Keratinocyte (primary cell): ENCODE measurements around the gene SKIDA1.

Source experiments
- EZH2 ChIP-seq: IDR thresholded peaks from one replicate; pipeline ENCODE4 v1.6.1; 2012; ENCODE audit warnings: inconsistent platforms, mild to moderate bottlenecking, low read length, moderate library complexity
- TF ChIP-seq, protein P1 (sequence below), 3 experiments: IDR thresholded peaks in 1 of 3; conservative IDR thresholded peaks in 1 of 3; optimal IDR thresholded peaks in 1 of 3; 2 replicates in 2 of 3; 3 replicates in 1 of 3; pipeline versions ENCODE3 to v1.5.1; 2011; ENCODE audit warnings: low read length in 3 of 3, mild to moderate bottlenecking in 3 of 3, moderate library complexity in 2 of 3, control low read depth in 1 of 3, inconsistent platforms in 1 of 3; ENCODE audit not compliant: insufficient read depth in 2 of 3; ENCODE audit errors: extremely low read depth in 1 of 3

DNA sequence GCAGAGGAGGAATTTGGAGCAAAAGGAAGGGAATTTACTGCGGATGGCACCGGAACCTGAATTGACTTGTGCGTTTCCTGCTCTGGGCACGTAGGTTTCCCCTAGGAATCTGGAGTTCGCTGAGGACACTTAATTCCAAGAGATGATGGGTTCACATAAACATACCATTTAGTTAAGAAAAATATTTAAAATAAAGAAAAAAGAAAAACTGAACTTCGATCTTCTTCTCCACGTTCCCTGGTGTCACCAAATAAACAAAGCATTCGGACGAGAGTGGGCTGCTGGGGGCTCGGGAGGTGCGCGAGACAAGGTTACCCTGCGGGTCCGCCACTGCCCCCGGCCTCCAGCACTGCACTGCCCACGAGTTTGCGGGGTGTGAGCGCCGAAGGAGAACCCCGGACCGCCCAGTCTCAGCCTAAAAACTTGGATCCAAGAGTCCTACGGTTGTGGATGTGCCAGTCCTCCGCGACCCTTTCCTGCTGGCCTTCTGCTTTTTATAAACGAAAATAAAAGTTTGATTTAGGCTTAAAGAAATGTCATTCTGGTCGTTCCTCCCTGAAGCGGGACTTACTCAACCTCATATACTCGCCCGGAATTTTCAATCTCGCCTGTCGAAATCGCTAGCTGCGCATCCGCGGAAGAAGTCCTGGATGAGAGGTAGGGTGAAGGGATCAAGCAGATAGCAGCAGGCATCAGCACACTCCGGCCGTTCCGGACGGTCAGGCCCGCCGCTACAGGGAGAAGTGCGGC lies 30.3 kb downstream of the SKIDA1 start:
- TF ChIP-seq, protein P1, sequence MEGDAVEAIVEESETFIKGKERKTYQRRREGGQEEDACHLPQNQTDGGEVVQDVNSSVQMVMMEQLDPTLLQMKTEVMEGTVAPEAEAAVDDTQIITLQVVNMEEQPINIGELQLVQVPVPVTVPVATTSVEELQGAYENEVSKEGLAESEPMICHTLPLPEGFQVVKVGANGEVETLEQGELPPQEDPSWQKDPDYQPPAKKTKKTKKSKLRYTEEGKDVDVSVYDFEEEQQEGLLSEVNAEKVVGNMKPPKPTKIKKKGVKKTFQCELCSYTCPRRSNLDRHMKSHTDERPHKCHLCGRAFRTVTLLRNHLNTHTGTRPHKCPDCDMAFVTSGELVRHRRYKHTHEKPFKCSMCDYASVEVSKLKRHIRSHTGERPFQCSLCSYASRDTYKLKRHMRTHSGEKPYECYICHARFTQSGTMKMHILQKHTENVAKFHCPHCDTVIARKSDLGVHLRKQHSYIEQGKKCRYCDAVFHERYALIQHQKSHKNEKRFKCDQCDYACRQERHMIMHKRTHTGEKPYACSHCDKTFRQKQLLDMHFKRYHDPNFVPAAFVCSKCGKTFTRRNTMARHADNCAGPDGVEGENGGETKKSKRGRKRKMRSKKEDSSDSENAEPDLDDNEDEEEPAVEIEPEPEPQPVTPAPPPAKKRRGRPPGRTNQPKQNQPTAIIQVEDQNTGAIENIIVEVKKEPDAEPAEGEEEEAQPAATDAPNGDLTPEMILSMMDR (optimal IDR thresholded peaks at IDR 0.05 in 1 of 3, IDR thresholded peaks at IDR 0.05 in 1 of 3, conservative IDR thresholded peaks at IDR 0.05 in 1 of 3; ENCODE audit: extremely low read depth in 1 of 3, insufficient read depth in 2 of 3, low read length in 3 of 3) = no peak
- TF ChIP-seq EZH2 = no peak
